GM19324 (cell line): ENCODE measurements around the gene IFNA6.
A peak's percentile ranks its signal among the peaks of the same experiment; 100 is the strongest.

ENCODE experiments used
- ATAC-seq: cut with Tn5 transposase; IDR thresholded peaks from one replicate; pipeline ENCODE4 v1.9.1; 2021; ENCODE audit warnings: mild to moderate bottlenecking, moderate library complexity; ENCODE audit not compliant: unreplicated experiment, low FRiP score

The IFNA6 gene

GRCh38 chr9:21331676-21332402 is 18.8 kb downstream of the IFNA6 start:
- no peak for ATAC-seq

GRCh38 chr9:21326526-21327139 is 24.1 kb downstream of the IFNA6 start:
- peak; percentile 55 for ATAC-seq

- no peak for ATAC-seq
Measured at GRCh38 chr9:21324047-21324446, 26.6 kb downstream of the IFNA6 start.

GRCh38 chr9:21322911-21323461 is 27.7 kb downstream of the IFNA6 start:
- no peak for ATAC-seq

- ATAC-seq: no peak
Measured at GRCh38 chr9:21320465-21320864, 30.2 kb downstream of the IFNA6 start.

GRCh38 chr9:21317956-21318923 is 32.4 kb downstream of the IFNA6 start:
- ATAC-seq: no peak

GRCh38 chr9:21316860-21317259 is 33.8 kb downstream of the IFNA6 start:
- ATAC-seq: no peak

GRCh38 chr9:21316032-21316842 is 34.5 kb downstream of the IFNA6 start:
- no peak for ATAC-seq

- no peak for ATAC-seq
Measured at GRCh38 chr9:21314152-21314551, 36.5 kb downstream of the IFNA6 start.

GRCh38 chr9:21311889-21312288 is 38.8 kb downstream of the IFNA6 start:
- no peak for ATAC-seq

- ATAC-seq: no peak
Measured at GRCh38 chr9:21305213-21305612, 45.5 kb downstream of the IFNA6 start, which contains the start of gene IFNA5. Gene IFNA5, minus strand, starts transcription at chr9:21305313. Its CDS starts 57 bp downstream, at chr9:21305256.
